ENCODE measurements around the gene AMZ1. TPM values are rescaled to one million over a fixed set of nuclear protein-coding genes. Genes with fewer than 3 reads are reported as not detected.
"Not testable (repeated sequence)": the region's sequence is repeated elsewhere in the genome, so short reads cannot be mapped to it uniquely, and the experiment has no call there.

AMZ1 gene
- total RNA-seq, 1 experiment from 2014 or later: not detected

DNA sequence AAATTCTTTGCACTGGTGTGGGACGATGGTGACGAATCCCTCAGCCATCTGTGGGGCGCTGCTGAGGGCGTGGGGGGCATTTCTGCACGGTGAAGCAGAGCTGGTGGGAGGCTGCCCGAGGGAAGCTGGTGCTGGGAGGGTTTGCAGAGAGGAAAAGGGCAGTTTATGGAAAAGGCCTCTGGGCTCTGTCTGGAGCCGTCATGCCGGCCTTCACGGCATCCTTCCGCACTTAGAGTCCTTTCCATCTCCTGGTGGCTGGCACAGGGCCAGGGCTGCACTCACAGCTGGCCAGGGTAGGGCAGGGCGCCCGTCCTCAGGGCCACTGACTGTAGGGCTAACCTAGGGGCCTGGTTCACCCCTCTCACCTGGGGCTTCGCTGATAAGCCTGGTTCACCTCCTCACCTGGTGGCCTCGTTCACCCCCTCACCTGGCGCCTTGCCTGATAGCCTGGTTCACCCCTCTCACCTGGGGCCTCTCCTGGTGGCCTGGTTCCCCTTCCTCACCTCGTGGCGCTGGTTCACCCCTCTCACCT, 598 bp upstream of the AMZ1 start:
- DNase-seq (ENCODE audit: low spot score): no peak
- in situ Hi-C loops (cut with HindIII; ENCODE audit: low sequenced_read_pairs): no loop called here

GRCh38 chr7:2688409-2689342, 674 bp downstream of the AMZ1 start:
- peak; percentile 37 for DNase-seq (ENCODE audit: low spot score)
- in situ Hi-C loops (cut with HindIII; ENCODE audit: low sequenced_read_pairs): no loop called here

DNA sequence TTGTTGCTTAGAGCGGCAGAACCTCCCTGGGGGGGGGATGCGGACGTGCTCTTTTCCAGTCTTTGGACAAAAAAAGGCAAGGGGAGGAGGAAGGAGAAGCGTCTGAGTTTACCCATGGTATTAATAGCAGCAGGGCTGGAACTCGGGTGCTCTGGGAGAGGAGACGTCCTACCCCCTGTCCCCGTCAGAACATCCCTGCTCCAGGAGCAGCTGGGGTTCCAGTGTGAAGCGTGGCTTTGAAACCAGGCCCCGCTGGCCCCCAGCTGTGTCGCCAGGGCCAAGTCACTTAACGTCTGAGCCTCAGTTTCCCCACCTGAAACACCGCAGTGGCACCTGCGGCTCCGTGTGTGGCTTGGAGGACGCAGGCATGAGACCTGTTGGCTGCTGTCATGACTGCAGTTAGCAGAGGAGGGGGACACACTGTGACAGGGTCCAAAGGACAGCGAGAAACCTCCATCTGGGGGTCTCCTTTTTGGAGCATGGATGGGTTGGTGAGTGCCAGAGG, 1.4 kb downstream of the AMZ1 start:
- DNase-seq (ENCODE audit: low spot score): no peak
- in situ Hi-C loops (cut with HindIII; ENCODE audit: low sequenced_read_pairs): no loop called here

GRCh38 chr7:2689951-2690705, 2.1 kb downstream of the AMZ1 start:
- DNase-seq (ENCODE audit: low spot score): no peak
- in situ Hi-C loops (cut with HindIII; ENCODE audit: low sequenced_read_pairs): no loop called here

DNA sequence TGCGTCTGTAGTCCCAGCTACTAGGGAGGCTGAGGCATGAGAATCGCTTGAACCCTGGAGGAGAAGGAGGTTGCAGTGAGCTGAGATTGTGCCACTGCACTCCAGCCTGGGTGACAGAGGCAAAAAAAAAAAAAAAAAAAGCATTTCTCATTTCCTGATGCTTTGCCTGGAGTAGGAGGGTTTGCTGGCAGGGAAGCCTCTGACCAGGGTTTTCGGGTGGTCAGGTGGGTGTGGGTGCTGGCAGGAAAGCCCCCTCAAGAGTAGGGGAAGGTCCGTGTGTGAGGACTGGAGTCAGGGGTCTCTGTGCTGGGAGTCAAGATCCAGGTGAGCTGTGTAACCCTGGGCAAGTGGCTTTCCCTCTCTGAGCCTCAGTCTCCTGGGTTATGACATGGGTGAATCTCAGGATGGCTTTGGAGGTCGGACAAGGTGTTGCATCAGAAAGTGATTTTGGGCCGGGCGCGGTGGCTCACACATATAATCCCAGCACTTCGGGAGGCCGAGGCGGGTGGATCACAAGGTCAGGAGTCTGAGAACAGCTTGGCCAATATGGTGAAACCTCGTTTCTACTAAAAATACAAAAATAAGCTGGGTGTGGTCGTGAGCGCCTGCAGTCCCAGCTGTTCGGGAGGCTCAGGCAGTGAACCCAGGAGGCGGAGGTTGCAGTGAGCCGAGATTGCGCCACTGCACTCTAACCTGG, 3.2 kb downstream of the AMZ1 start:
- in situ Hi-C loops (cut with HindIII; ENCODE audit: low sequenced_read_pairs): no loop called here
- DNase-seq (ENCODE audit: low spot score): no peak

GRCh38 chr7:2691932-2692439, 4.0 kb downstream of the AMZ1 start:
- DNase-seq (ENCODE audit: low spot score); in situ Hi-C loops (cut with HindIII; ENCODE audit: low sequenced_read_pairs): not testable (repeated sequence)

DNA sequence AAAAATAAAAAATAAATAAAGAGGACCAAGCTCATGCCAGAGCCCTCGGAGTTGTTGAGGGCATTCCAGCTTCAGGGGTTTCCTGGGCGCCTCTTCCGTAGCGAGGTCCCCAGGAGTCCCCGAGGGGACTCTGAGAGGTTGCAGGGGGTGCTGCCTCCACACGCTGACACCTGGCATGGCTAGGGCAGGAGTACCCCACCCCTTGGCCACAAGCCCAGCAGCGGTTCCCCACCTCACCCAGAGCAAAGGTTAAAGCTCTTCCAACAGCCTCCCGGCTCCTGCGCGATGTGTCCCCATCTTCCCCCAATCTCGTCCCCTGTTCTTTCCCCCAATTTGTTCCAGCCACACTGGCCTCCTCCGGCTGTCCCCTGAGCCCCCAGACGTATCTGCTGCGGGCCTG, 4.5 kb downstream of the AMZ1 start:
- in situ Hi-C loops (cut with HindIII; ENCODE audit: low sequenced_read_pairs): no loop called here
- DNase-seq (ENCODE audit: low spot score): no peak

GRCh38 chr7:2693420-2694121, 5.6 kb downstream of the AMZ1 start:
- DNase-seq (ENCODE audit: low spot score); in situ Hi-C loops (cut with HindIII; ENCODE audit: low sequenced_read_pairs): not testable (repeated sequence)

DNA sequence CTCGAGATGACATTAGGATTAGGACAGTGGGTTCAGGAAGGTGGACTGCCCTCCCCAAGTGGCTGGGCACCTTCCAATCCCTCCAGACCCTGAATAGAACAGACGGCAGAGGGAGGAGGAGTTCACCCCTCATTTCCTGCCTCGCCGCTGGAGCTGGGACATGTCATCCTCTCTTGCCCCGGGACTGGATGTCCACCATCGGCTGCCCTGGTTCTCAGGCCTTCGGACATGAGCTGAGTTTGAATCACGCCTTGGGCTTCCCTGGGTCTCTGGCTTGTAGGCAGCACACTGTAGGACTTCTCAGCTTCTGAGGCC, 6.1 kb downstream of the AMZ1 start:
- in situ Hi-C loops (cut with HindIII; ENCODE audit: low sequenced_read_pairs); DNase-seq (ENCODE audit: low spot score): not testable (repeated sequence)

DNA sequence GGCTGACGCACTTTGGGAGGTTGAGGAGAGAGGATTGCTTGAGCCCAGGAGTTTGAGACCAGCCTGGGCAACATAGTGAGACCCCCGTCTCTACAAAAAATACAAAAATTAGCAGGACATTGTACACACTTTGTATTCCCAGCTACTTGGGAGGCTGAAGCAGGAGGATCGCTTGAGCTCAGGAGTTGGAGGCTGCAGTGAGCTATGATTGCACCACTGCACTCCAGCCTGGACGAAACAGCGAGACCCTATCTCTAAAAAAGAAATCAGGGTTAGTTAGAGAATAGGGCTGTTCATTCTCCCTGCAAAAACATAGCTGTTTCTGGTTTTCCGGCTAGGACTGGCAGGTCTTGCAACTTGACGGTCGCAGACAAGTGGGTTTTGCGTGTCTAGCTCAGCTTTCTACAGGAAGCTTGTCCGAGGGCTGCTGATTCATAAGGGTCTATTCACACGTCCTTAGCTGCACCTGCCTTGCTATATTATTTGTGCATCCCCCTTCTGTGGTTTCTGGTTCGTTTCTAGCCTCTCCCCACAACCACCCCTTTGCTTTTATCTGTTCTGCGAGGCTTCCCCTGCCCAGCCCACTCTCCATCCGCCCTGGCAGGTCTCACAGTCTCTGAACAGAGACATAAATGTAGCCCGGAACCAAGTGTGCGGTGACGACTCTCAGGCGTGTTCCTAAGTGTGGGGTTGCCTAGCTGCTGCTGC, 10.7 kb downstream of the AMZ1 start:
- in situ Hi-C loops (cut with HindIII; ENCODE audit: low sequenced_read_pairs): loop anchor here (5.0 kb wide), 1 partner anchor 76 kb away; no protein-coding TSS in a partner anchor

DNA sequence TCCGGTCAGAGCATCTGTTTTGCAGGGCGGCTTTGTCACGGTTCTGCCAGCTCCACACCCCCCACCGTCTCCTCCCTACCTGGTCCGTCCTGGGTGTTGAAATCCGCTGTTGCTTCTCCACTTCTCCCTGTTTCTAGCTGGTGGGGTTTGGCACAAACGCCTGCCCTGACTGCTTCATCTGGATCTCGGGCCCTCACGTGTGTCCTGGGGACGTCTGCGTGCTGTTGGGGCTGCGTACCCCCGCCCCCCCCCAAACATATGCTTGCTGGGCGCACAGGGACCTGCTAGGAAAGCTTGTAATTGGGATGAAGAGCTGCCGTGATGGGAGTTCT, 11.3 kb downstream of the AMZ1 start:
- in situ Hi-C loops (cut with HindIII; ENCODE audit: low sequenced_read_pairs): loop anchor here (5.0 kb wide), 1 partner anchor 77 kb away; no protein-coding TSS in a partner anchor
- DNase-seq (ENCODE audit: low spot score): no peak

More for the DNA sequence above, 10.7 kb downstream of the AMZ1 start:
- no peak for DNase-seq (ENCODE audit: low spot score)

GRCh38 chr7:2700141-2700850, 12.3 kb downstream of the AMZ1 start:
- in situ Hi-C loops (cut with HindIII; ENCODE audit: low sequenced_read_pairs): no loop called here
- no peak for DNase-seq (ENCODE audit: low spot score)

- in situ Hi-C loops (cut with HindIII; ENCODE audit: low sequenced_read_pairs): no loop called here
- DNase-seq (ENCODE audit: low spot score): peak; percentile 49
Measured at GRCh38 chr7:2701424-2701823, 13.4 kb downstream of the AMZ1 start.

DNA sequence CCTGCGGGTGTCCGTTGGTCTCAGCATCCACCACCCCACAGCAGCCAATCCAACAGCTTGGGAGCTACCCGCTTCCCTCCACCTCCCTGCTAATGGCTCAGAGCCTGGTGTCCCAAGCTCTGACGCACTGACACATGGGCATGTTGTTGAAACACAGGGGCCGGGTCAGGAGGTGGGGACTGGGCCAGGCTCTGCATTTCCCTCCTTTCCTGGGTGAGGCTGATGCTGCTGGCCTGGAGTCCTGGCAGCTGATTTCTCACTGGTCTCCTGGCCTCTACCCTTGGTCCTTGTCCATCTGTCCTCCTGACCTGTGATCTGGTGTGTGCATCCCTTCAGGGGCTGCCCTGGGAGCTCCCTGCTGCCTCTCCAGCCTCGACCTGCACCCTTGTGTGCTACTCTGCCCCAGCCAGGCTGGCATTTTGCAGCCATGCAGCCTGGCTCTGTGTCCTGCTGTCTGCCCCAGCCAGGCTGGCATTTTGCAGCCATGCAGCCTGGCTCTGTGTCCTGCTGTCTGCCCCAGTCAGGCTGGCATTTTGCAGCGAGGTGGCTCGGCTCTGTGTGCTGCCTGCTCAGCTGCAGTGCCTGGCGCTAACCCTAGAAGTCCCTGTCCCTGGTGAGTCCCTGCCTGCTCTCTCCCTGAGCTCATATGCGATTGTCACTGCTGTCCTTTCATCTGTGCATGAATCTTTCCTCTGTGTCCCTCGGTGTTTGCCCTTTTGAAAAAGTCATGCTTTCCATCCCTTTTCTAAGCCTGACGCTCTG, 14.0 kb downstream of the AMZ1 start:
- peak; percentile 78 for DNase-seq (ENCODE audit: low spot score)
- in situ Hi-C loops (cut with HindIII; ENCODE audit: low sequenced_read_pairs): no loop called here

DNA sequence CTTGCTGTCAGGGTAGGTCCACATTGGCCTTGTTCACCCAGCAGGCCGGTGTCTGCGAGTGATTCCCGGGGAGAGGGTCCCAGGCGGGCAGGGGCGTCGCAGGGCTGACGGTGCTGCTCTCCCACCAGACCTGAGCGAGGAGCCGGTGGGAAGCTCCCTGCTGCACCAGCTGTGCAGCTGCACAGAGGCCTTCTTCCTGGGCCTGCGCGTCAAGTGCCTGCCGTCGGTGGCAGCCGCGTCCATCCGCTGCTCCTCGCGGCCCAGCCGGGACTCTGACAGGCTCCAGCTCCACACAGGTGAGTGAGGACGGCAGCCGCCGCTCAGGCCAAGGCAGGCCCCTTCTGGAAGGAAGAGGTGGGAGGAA, 14.6 kb downstream of the AMZ1 start:
- DNase-seq (ENCODE audit: low spot score): no peak
- in situ Hi-C loops (cut with HindIII; ENCODE audit: low sequenced_read_pairs): no loop called here

- in situ Hi-C loops (cut with HindIII; ENCODE audit: low sequenced_read_pairs): no loop called here
- DNase-seq (ENCODE audit: low spot score): no peak
Measured at GRCh38 chr7:2705371-2706096, 17.5 kb downstream of the AMZ1 start.
